Measurements from ENCODE around the gene EOLA2.
"Not testable (repeated sequence)": the region's sequence is repeated elsewhere in the genome, so short reads cannot be mapped to it uniquely, and the experiment has no call there.

Gene EOLA2

GRCh38 chrX:149932150-149932549 lies 6.1 kb downstream of the EOLA2 start:
- not testable (repeated sequence) for DNase-seq

- DNase-seq = not testable (repeated sequence)
Observed at GRCh38 chrX:149931355-149931754, 6.9 kb downstream of the EOLA2 start.

- not testable (repeated sequence) for DNase-seq
Observed at GRCh38 chrX:149929400-149929799, 8.9 kb downstream of the EOLA2 start, which contains the start of gene HSFX4. TSS of gene HSFX4 (plus strand) at chrX:149929573. CDS start at chrX:149929645, 72 bp downstream.

- not testable (repeated sequence) for DNase-seq
Observed at GRCh38 chrX:149928635-149929034, 9.7 kb downstream of the EOLA2 start.

- DNase-seq = not testable (repeated sequence)
Observed at GRCh38 chrX:149927964-149928258, 10.4 kb downstream of the EOLA2 start.

- DNase-seq = not testable (repeated sequence)
Observed at GRCh38 chrX:149927245-149927963, 10.9 kb downstream of the EOLA2 start.

- not testable (repeated sequence) for DNase-seq
Observed at GRCh38 chrX:149924434-149924833, 13.9 kb downstream of the EOLA2 start.

- DNase-seq = not testable (repeated sequence)
Observed at GRCh38 chrX:149923836-149924235, 14.5 kb downstream of the EOLA2 start.

GRCh38 chrX:149916745-149917392 lies 21.4 kb downstream of the EOLA2 start:
- no peak for DNase-seq

- DNase-seq = no peak
Observed at GRCh38 chrX:149910178-149910695, 28.1 kb downstream of the EOLA2 start.

- DNase-seq = no peak
Observed at GRCh38 chrX:149909324-149910177, 28.7 kb downstream of the EOLA2 start.

GRCh38 chrX:149908727-149909126 lies 29.6 kb downstream of the EOLA2 start:
- no peak for DNase-seq

- no peak for DNase-seq
Observed at GRCh38 chrX:149908308-149908707, 30.0 kb downstream of the EOLA2 start.

GRCh38 chrX:149903889-149904748 lies 34.2 kb downstream of the EOLA2 start:
- DNase-seq = peak; percentile 35

GRCh38 chrX:149898554-149898953 lies 39.7 kb downstream of the EOLA2 start:
- DNase-seq = no peak

- not testable (repeated sequence) for DNase-seq
Observed at GRCh38 chrX:149890828-149891227, 47.5 kb downstream of the EOLA2 start.

Data from suppressor macrophage treated with lipopolysaccharide for 4 hours (primary cell).